GM12878 (cell line): ENCODE results near the gene RAP2C.

Experiments
- ATF7 ChIP-seq: fragments of 450-650 bp; IDR thresholded peaks from 2 replicates; pipeline ENCODE4 v1.6.1; 2016; ENCODE audit warnings: low read depth, mild to moderate bottlenecking
- CHD1 ChIP-seq: IDR thresholded peaks from 2 replicates; pipeline ENCODE4 v1.6.1; 2012; ENCODE audit warnings: low read depth, low read length, improper control_type of control experiment
- EZH2 ChIP-seq: IDR thresholded peaks from 2 replicates; pipeline ENCODE4 v1.6.1; 2012; ENCODE audit warnings: low read depth, mild to moderate bottlenecking, control low read depth, inconsistent platforms, low read length, borderline replicate concordance; ENCODE audit not compliant: control insufficient read depth
- KAT2A ChIP-seq: conservative IDR thresholded peaks from 2 replicates; pipeline ENCODE4 v1.6.1; 2011; ENCODE audit warnings: low read depth, low read length; ENCODE audit not compliant: control insufficient read depth
- NFYA ChIP-seq: IDR thresholded peaks from 2 replicates; pipeline ENCODE4 v1.6.1; 2011; ENCODE audit warnings: low read depth, mild to moderate bottlenecking, low read length, improper control_type of control experiment, borderline replicate concordance
- POLR2A ChIP-seq: IDR thresholded peaks from 2 replicates; pipeline ENCODE4 v1.6.1; 2011; ENCODE audit warnings: low read depth, mild to moderate bottlenecking, low read length
- POLR2AphosphoS5 ChIP-seq: IDR thresholded peaks from 2 replicates; pipeline ENCODE4 v1.6.1; 2011; ENCODE audit warnings: mild to moderate bottlenecking, low read length, inconsistent platforms
- RB1 ChIP-seq: fragments of 450-650 bp; formaldehyde crosslinking; IDR thresholded peaks from 2 replicates; pipeline ENCODE4 v1.6.1; 2017; ENCODE audit warnings: mild to moderate bottlenecking, borderline replicate concordance
- USF1 ChIP-seq: IDR thresholded peaks from 2 replicates; pipeline ENCODE4 v1.6.1; 2011; ENCODE audit warnings: borderline replicate concordance, low read depth, mild to moderate bottlenecking, moderate library complexity, mixed read lengths, low read length; ENCODE audit not compliant: insufficient read depth; ENCODE audit errors: extremely low read length
- ZBTB33 ChIP-seq: fragments of 450-650 bp; IDR thresholded peaks from 2 replicates; pipeline ENCODE4 v1.6.1; 2017; ENCODE audit warnings: mild to moderate bottlenecking
- TF ChIP-seq, protein P1 (sequence below), 3 experiments: IDR thresholded peaks in 2 of 3; conservative IDR thresholded peaks in 1 of 3; 2 replicates each; pipeline ENCODE4 v1.5.1; 2011; ENCODE audit warnings: low read depth in 3 of 3, low read length in 3 of 3, mild to moderate bottlenecking in 3 of 3, control low read depth in 2 of 3, moderate library complexity in 2 of 3, inconsistent platforms in 1 of 3, mixed read lengths in 1 of 3; ENCODE audit not compliant: control insufficient read depth in 2 of 3, insufficient read depth in 1 of 3; ENCODE audit errors: extremely low read depth in 1 of 3
- TF ChIP-seq, protein P2 (sequence below): fragments of 450-650 bp; IDR thresholded peaks from 2 replicates; pipeline ENCODE4 v1.6.1; 2014; ENCODE audit warnings: mild to moderate bottlenecking

GRCh38 chrX:132235488-132235887 lies 16.2 kb upstream of the RAP2C start:
- TF ChIP-seq KAT2A (no peak), POLR2AphosphoS5 (no peak), ZBTB33 (no peak), CHD1 (no peak), RB1 (no peak), POLR2A (no peak), ATF7 (no peak), EZH2 (no peak), USF1 (no peak), NFYA (no peak)
- TF ChIP-seq, protein P1, sequence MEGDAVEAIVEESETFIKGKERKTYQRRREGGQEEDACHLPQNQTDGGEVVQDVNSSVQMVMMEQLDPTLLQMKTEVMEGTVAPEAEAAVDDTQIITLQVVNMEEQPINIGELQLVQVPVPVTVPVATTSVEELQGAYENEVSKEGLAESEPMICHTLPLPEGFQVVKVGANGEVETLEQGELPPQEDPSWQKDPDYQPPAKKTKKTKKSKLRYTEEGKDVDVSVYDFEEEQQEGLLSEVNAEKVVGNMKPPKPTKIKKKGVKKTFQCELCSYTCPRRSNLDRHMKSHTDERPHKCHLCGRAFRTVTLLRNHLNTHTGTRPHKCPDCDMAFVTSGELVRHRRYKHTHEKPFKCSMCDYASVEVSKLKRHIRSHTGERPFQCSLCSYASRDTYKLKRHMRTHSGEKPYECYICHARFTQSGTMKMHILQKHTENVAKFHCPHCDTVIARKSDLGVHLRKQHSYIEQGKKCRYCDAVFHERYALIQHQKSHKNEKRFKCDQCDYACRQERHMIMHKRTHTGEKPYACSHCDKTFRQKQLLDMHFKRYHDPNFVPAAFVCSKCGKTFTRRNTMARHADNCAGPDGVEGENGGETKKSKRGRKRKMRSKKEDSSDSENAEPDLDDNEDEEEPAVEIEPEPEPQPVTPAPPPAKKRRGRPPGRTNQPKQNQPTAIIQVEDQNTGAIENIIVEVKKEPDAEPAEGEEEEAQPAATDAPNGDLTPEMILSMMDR (IDR thresholded peaks at IDR 0.05 in 2 of 3, conservative IDR thresholded peaks at IDR 0.05 in 1 of 3; ENCODE audit: control insufficient read depth in 2 of 3, extremely low read depth in 1 of 3, insufficient read depth in 1 of 3, low read depth in 3 of 3, low read length in 3 of 3), result no peak
- TF ChIP-seq, protein P2, sequence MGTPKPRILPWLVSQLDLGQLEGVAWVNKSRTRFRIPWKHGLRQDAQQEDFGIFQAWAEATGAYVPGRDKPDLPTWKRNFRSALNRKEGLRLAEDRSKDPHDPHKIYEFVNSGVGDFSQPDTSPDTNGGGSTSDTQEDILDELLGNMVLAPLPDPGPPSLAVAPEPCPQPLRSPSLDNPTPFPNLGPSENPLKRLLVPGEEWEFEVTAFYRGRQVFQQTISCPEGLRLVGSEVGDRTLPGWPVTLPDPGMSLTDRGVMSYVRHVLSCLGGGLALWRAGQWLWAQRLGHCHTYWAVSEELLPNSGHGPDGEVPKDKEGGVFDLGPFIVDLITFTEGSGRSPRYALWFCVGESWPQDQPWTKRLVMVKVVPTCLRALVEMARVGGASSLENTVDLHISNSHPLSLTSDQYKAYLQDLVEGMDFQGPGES, result no peak
